ENCODE measurements around the gene KCTD15.

The KCTD15 gene

DNA sequence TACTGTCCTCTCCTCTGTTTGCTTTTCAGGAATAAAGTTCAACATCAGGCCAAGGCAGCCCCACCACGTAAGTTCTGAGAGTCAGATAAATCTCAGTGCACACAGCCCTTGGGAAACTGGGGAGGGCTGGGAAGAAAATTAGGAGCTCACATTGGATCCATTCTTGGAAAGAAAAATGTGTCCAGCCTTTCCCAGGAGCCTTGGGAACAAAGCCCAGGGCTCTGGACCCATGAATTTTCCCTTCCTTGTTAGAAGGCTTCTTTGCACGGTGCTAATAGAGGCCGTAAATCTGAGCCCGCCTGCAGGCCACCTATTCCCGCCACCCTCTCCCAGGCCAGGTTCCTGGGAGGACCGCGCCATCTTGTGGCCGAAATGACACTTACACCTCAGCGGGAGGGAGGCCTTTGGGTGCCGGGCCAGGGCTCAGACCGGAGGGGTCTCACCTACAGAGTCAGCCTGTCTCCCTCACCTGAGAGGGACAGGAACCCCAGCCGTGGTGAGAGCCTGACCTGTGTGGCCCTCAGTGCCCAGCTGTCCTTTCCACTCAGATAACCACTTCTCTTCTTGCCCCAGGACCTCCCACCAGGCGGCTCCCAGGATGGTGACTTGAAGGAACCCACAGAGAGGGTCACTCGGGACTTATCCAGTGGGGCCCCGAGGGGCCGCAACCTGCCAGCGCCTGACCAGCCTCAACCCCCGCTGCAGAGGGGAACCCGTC lies 25.1 kb upstream of the KCTD15 start:
- H3K4me1 ChIP-seq (ENCODE audit: insufficient read depth, low read length, severe bottlenecking) = no peaks in the 10 kb centered on the region
- no peak overlapping the region for H3K4me3 ChIP-seq (ENCODE audit: low read depth, low read length, poor library complexity, severe bottlenecking)
- H3K9ac ChIP-seq (ENCODE audit: low read length) = no peak overlapping the region
- H3F3A ChIP-seq (ENCODE audit: insufficient read depth, low read length) = no peaks in the 10 kb centered on the region
- no peaks in the 10 kb centered on the region for H3K27me3 ChIP-seq (ENCODE audit: insufficient read depth, low read length)
- no peak overlapping the region for H2AFZ ChIP-seq (ENCODE audit: low read length)
- no peaks in the 10 kb centered on the region for H3K79me2 ChIP-seq (ENCODE audit: insufficient read depth, low read length)
- H3K9me3 ChIP-seq (ENCODE audit: low read length) = no peaks in the 10 kb centered on the region
- peak; percentile 80 for TF ChIP-seq CTCF (IDR thresholded peaks at IDR 0.05; ENCODE audit: low read length)
- TF ChIP-seq EZH2 (IDR thresholded peaks at IDR 0.05; ENCODE audit: borderline replicate concordance, low read length) = no peak
- H3K9me2 ChIP-seq (ENCODE audit: low read depth, low read length) = no peaks in the 10 kb centered on the region
- no peaks in the 10 kb centered on the region for H3K36me3 ChIP-seq (ENCODE audit: insufficient read depth, low read length)
- H3K27ac ChIP-seq (ENCODE audit: low read depth, low read length, poor library complexity, severe bottlenecking) = no peak overlapping the region
- no peak overlapping the region for H3K4me2 ChIP-seq (ENCODE audit: low read length)
- H4K20me1 ChIP-seq (ENCODE audit: insufficient read depth, low read length) = no peaks in the 10 kb centered on the region

DNA sequence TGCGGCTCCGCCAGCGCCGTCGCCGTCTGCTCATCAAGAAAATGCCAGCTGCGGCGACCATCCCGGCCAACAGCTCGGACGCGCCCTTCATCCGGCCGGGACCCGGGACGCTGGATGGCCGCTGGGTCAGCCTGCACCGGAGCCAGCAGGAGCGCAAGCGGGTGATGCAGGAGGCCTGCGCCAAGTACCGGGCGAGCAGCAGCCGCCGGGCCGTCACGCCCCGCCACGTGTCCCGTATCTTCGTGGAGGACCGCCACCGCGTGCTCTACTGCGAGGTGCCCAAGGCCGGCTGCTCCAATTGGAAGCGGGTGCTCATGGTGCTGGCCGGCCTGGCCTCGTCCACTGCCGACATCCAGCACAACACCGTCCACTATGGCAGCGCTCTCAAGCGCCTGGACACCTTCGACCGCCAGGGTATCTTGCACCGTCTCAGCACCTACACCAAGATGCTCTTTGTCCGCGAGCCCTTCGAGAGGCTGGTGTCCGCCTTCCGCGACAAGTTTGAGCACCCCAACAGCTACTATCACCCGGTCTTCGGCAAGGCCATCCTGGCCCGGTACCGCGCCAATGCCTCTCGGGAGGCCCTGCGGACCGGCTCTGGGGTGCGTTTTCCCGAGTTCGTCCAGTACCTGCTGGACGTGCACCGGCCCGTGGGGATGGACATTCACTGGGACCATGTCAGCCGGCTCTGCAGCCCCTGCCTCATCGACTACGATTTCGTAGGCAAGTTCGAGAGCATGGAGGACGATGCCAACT lies 24.4 kb upstream of the KCTD15 start:
- no peak for TF ChIP-seq CTCF (IDR thresholded peaks at IDR 0.05; ENCODE audit: low read length)
- TF ChIP-seq EZH2 (IDR thresholded peaks at IDR 0.05; ENCODE audit: borderline replicate concordance, low read length) = no peak
- no peaks in the 10 kb centered on the region for H3K27me3 ChIP-seq (ENCODE audit: insufficient read depth, low read length)
- H3K9me3 ChIP-seq (ENCODE audit: low read length) = no peaks in the 10 kb centered on the region
- H2AFZ ChIP-seq (ENCODE audit: low read length) = no peak overlapping the region
- H3K27ac ChIP-seq (ENCODE audit: low read depth, low read length, poor library complexity, severe bottlenecking) = no peak overlapping the region
- H3K4me2 ChIP-seq (ENCODE audit: low read length) = no peak overlapping the region
- H3K4me1 ChIP-seq (ENCODE audit: insufficient read depth, low read length, severe bottlenecking) = no peaks in the 10 kb centered on the region
- H4K20me1 ChIP-seq (ENCODE audit: insufficient read depth, low read length) = no peaks in the 10 kb centered on the region
- H3K9me2 ChIP-seq (ENCODE audit: low read depth, low read length) = no peaks in the 10 kb centered on the region
- no peaks in the 10 kb centered on the region for H3K36me3 ChIP-seq (ENCODE audit: insufficient read depth, low read length)
- H3K79me2 ChIP-seq (ENCODE audit: insufficient read depth, low read length) = no peaks in the 10 kb centered on the region
- H3K4me3 ChIP-seq (ENCODE audit: low read depth, low read length, poor library complexity, severe bottlenecking) = no peak overlapping the region
- no peaks in the 10 kb centered on the region for H3F3A ChIP-seq (ENCODE audit: insufficient read depth, low read length)
- no peak overlapping the region for H3K9ac ChIP-seq (ENCODE audit: low read length)

- Histone ChIP-seq H3K79me2 (ENCODE audit: insufficient read depth, low read length) (no peaks in the 10 kb centered on the region), H3K4me2 (ENCODE audit: low read length) (no peak overlapping the region), H2AFZ (ENCODE audit: low read length) (no peak overlapping the region), H3K4me3 (ENCODE audit: low read depth, low read length, poor library complexity, severe bottlenecking) (no peak overlapping the region), H3K9me2 (ENCODE audit: low read depth, low read length) (no peaks in the 10 kb centered on the region), H3F3A (ENCODE audit: insufficient read depth, low read length) (no peaks in the 10 kb centered on the region), H3K9me3 (ENCODE audit: low read length) (no peaks in the 10 kb centered on the region), H4K20me1 (ENCODE audit: insufficient read depth, low read length) (no peaks in the 10 kb centered on the region), H3K36me3 (ENCODE audit: insufficient read depth, low read length) (no peaks in the 10 kb centered on the region), H3K4me1 (ENCODE audit: insufficient read depth, low read length, severe bottlenecking) (no peaks in the 10 kb centered on the region), H3K9ac (ENCODE audit: low read length) (no peak overlapping the region), H3K27ac (ENCODE audit: low read depth, low read length, poor library complexity, severe bottlenecking) (no peak overlapping the region), H3K27me3 (ENCODE audit: insufficient read depth, low read length) (no peaks in the 10 kb centered on the region)
- TF ChIP-seq EZH2 (IDR thresholded peaks at IDR 0.05; ENCODE audit: borderline replicate concordance, low read length) = no peak
Measured at GRCh38 chr19:33772858-33773180, 23.9 kb upstream of the KCTD15 start.
